ENCODE measurements around the gene HIVEP2.

- TF ChIP-seq POLR2A (IDR thresholded peaks at IDR 0.05), result no peak
- TF ChIP-seq CTCF (IDR thresholded peaks at IDR 0.05), result no peak
These were observed 42.5 kb upstream of the HIVEP2 start for GRCh38 chr6:142987490-142987889.
